Osteocyte (in vitro differentiated cells): ENCODE data around the gene BMP8A. TPM values are rescaled to one million over a fixed set of nuclear protein-coding genes. Genes with fewer than 3 reads are reported as not detected.
"Not testable (repeated sequence)": the region's sequence is repeated elsewhere in the genome, so short reads cannot be mapped to it uniquely, and the experiment has no call there.

Source experiments
- DNase-seq: peaks from one replicate; pipeline ENCODE4 v3.0.0; 2021; ENCODE audit warnings: mixed read lengths; ENCODE audit not compliant: unreplicated experiment; ENCODE audit errors: extremely low spot score
- H3K27ac Mint-ChIP-seq: one replicate; pipeline ENCODE4 v1.8.0; 2021; ENCODE audit warnings: mild to moderate bottlenecking, mixed read lengths; ENCODE audit not compliant: unreplicated experiment
- H3K27me3 Mint-ChIP-seq: one replicate; pipeline ENCODE4 v1.8.0; 2021; ENCODE audit warnings: mixed read lengths; ENCODE audit not compliant: unreplicated experiment
- H3K36me3 Mint-ChIP-seq: one replicate; pipeline ENCODE4 v1.8.0; 2021; ENCODE audit warnings: mixed read lengths; ENCODE audit not compliant: unreplicated experiment
- H3K4me1 Mint-ChIP-seq: one replicate; pipeline ENCODE4 v1.8.0; 2021; ENCODE audit warnings: mixed read lengths; ENCODE audit not compliant: unreplicated experiment
- H3K4me3 Mint-ChIP-seq: one replicate; pipeline ENCODE4 v1.8.0; 2021; ENCODE audit warnings: mild to moderate bottlenecking, moderate library complexity, mixed read lengths; ENCODE audit not compliant: unreplicated experiment
- H3K9me3 Mint-ChIP-seq: one replicate; pipeline ENCODE4 v1.8.0; 2021; ENCODE audit warnings: mixed read lengths; ENCODE audit not compliant: unreplicated experiment
- total RNA-seq: library from RNA; stranded (reverse); gene quantifications from 2 replicates; pipeline ENCODE4 v1.2.1, GENCODE V29; 2021
- TF ChIP-seq, protein P1 (sequence below): fragments of 200-600 bp; sonication (generic); IDR thresholded peaks from 2 replicates; pipeline ENCODE4 v1.5.0; 2021; ENCODE audit warnings: antibody characterized with exemption, mild to moderate bottlenecking, moderate library complexity

Gene BMP8A
- total RNA-seq, 1 donor from 2014 or later, result not detected

DNA sequence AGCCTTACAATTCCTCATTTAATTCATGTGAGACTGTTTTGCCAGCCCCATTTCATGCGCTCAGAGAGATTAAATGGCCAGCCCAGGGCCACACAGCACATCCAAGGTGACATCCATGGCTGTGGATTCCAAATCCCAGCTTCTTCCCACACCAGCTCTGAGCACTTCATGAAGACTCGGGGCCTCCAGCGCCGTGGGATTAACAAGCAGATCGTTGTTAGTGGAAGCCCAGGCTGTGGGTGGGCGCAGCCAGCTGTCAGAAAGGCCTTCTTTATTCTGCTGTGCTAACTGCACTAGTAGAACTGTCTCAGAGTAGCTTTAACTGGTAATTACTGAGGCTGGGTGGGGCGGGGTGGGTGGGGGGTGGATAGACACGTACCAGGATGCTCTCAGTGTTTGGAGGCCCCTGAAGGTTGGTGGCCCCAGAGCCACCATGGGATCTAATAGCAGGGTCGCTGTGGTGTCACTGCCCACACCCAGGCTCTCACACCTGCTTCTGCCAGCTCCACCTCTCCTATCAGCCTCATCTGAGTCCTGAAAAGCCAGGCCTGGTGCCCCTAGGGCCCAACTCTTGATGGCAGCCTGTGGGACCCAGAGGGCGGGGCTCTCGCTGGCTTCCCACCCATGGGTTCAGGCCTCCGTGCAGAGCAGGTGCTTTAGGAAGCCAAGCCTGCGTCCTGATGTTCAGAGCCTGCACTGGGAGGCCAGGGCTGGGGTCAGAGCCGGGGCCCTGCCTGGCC lies 3.4 kb downstream of the BMP8A start:
- no peak overlapping the region for H3K27ac Mint-ChIP-seq
- peaks cover 12% of the 10 kb centered on the region for H3K27me3 Mint-ChIP-seq
- H3K4me1 Mint-ChIP-seq, result peaks cover 2% of the 10 kb centered on the region
- no peak for DNase-seq
- no peaks in the 10 kb centered on the region for H3K36me3 Mint-ChIP-seq
- TF ChIP-seq, protein P1, sequence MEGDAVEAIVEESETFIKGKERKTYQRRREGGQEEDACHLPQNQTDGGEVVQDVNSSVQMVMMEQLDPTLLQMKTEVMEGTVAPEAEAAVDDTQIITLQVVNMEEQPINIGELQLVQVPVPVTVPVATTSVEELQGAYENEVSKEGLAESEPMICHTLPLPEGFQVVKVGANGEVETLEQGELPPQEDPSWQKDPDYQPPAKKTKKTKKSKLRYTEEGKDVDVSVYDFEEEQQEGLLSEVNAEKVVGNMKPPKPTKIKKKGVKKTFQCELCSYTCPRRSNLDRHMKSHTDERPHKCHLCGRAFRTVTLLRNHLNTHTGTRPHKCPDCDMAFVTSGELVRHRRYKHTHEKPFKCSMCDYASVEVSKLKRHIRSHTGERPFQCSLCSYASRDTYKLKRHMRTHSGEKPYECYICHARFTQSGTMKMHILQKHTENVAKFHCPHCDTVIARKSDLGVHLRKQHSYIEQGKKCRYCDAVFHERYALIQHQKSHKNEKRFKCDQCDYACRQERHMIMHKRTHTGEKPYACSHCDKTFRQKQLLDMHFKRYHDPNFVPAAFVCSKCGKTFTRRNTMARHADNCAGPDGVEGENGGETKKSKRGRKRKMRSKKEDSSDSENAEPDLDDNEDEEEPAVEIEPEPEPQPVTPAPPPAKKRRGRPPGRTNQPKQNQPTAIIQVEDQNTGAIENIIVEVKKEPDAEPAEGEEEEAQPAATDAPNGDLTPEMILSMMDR, result no peak
- no peaks in the 10 kb centered on the region for H3K9me3 Mint-ChIP-seq
- H3K4me3 Mint-ChIP-seq, result no peak overlapping the region

DNA sequence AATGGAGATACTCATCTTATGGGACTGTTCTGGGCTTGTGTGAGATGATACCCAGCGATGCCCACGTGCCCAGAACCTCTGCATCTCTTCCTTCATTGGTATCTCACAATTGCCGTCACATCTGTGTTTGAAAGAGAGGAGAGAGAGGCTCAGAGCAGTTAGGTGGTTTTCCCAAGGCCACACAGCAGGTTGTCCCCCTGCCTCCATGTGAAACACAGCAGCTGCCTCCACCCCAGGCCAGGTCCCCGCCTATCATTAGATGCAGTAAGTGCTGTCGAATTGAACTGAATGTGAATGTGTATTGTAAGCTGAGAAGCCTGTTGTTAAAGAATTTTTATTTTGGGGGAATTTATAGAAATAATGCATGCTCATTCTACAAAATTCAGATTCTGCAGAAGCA lies 5.1 kb downstream of the BMP8A start:
- H3K27ac Mint-ChIP-seq, H3K4me1 Mint-ChIP-seq, H3K36me3 Mint-ChIP-seq, H3K4me3 Mint-ChIP-seq, DNase-seq, H3K9me3 Mint-ChIP-seq: not testable (repeated sequence)
- peaks cover 10% of the 10 kb centered on the region for H3K27me3 Mint-ChIP-seq

DNA sequence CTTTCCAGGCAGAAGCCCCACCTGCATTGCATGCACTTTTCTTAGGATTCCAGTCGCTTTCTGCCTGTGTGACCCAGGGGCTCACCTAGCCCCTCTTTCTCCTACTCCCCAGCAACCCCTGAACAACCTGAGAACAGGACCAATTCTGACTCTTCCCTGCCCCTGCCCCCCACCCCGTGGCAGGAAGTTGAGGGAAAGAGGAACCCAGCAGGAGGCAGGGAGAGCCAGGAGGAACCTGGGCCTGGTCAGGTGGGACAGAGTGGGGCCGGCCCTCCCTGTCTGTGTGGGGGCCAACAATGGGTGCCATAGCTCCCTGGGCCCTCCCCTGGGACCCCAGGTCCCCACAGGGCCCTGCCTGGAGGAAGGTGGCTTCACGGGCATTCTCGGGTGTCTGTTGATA lies 6.1 kb downstream of the BMP8A start:
- Mint-ChIP-seq H3K27ac (no peak overlapping the region), H3K9me3 (no peaks in the 10 kb centered on the region), H3K27me3 (peaks cover 9% of the 10 kb centered on the region), H3K36me3 (no peaks in the 10 kb centered on the region), H3K4me3 (no peak overlapping the region), H3K4me1 (peaks cover 6% of the 10 kb centered on the region)
- TF ChIP-seq, protein P1, result no peak
- DNase-seq, result no peak

DNA sequence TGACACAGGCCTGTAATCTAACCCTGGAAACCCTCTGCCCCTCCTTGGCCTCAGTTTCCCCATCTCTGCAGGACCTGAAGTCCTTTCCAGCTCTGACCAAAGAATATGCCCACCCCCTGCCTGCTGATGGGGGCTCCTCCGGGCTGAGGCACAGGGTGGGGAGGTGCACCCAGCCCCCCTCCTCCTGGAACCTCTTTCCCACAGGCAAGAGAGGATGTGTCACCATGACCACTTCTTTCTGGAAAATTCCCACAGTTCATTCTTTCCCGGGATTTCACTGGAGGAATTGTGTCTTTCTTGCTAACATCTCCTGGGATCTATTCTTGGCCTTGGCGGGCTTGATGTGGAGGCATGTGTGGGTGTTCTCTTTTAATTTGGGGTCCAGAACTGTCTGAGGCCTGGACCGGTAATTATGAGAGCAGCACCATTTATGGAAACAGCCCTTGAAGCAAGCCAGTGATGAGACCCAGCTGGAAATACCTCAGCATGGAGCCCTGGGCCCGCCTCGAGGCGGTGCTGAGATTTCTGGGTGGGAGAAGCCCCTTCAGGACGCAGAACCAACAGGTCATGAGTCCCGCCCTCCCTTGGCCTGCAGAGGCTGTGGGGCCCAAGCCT lies 6.8 kb downstream of the BMP8A start:
- not testable (repeated sequence) for DNase-seq, H3K27ac Mint-ChIP-seq, H3K36me3 Mint-ChIP-seq, H3K9me3 Mint-ChIP-seq, H3K4me1 Mint-ChIP-seq, H3K4me3 Mint-ChIP-seq, H3K27me3 Mint-ChIP-seq

DNA sequence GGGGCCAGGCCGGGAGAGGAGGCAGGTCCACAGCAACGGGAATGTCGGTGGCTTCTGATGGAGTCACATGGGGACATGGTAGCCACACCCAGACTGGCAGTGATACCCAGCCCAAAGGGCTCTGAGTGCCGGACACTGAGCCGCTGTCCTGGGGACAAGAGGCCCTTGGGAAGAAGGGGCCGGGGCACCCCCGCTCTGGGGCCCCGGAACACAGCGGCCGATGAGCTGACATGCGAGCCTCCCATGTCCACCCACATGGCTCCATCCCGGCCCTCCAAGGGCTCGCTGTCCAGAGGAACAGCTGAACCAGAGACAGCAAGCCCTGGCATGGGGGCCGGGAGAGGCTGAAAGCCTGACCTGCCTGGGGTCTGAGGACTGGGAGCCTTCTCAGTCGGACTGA lies 7.4 kb downstream of the BMP8A start:
- DNase-seq, H3K27ac Mint-ChIP-seq, H3K4me3 Mint-ChIP-seq, H3K27me3 Mint-ChIP-seq, H3K4me1 Mint-ChIP-seq, H3K9me3 Mint-ChIP-seq, H3K36me3 Mint-ChIP-seq: not testable (repeated sequence)

DNA sequence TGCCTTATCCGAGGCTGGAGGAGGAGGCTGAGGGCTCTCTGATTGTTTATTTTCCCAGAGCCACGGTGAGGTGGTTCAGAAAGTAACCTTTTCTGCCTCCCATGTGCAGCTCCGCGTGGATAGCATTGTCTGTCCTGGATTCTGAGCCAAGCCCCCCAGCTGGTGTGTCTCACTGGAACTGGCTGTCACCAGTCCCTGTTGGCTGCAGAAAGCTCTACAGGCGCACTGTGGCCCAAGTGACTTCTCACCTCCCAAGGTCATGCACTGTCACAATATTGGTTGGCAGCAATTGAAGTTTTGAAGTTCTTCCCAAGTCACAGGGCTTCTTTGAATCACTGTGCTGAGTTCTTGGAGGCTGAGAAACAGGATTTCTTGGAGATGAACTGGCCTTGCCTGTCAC lies 8.2 kb downstream of the BMP8A start:
- Mint-ChIP-seq H3K27ac (no peak overlapping the region), H3K9me3 (no peaks in the 10 kb centered on the region), H3K36me3 (no peaks in the 10 kb centered on the region), H3K4me3 (no peak overlapping the region), H3K27me3 (peaks cover 3% of the 10 kb centered on the region), H3K4me1 (peaks cover 6% of the 10 kb centered on the region)
- TF ChIP-seq, protein P1, result no peak
- DNase-seq, result no peak
